CD14-positive monocyte (primary cell): Measurements from ENCODE around the gene PPFIA1. TPM values are rescaled to one million over a fixed set of nuclear protein-coding genes. Genes with fewer than 3 reads are reported as not detected.

Experiments used
- DNase-seq, 3 donors: peaks; one replicate each; pipeline ENCODE4 v3.0.0-alpha.2; 2011 to 2022
- H2AFZ ChIP-seq: 2 replicates; pipeline ENCODE4 v1.6.0; 2012; ENCODE audit warnings: mild to moderate bottlenecking, low read depth, low read length, inconsistent platforms; ENCODE audit not compliant: insufficient read depth, poor library complexity, severe bottlenecking
- H3K27ac ChIP-seq, 2 donors: 1 replicate in 1 of 2; 2 replicates in 1 of 2; pipeline ENCODE4 v1.5.1; 2012 to 2013; ENCODE audit warnings: low read length in 2 of 2, control low read depth in 1 of 2, inconsistent platforms in 1 of 2, low read depth in 1 of 2, mild to moderate bottlenecking in 1 of 2
- H3K27me3 ChIP-seq, 2 donors: one replicate each; pipeline versions ENCODE4 v1.6.0 to v1.6.1; 2011 to 2013; ENCODE audit warnings: low read length in 2 of 2; ENCODE audit not compliant: control insufficient read depth in 2 of 2, insufficient read depth in 2 of 2
- H3K36me3 ChIP-seq, 2 donors: replicated peaks in 1 of 2; 1 replicate in 1 of 2; 2 replicates in 1 of 2; pipeline versions ENCODE4 v1.5.1 to v1.6.1; 2012 to 2013; ENCODE audit warnings: low read length in 2 of 2, control low read depth in 1 of 2, inconsistent platforms in 1 of 2, mild to moderate bottlenecking in 1 of 2; ENCODE audit not compliant: insufficient read depth in 2 of 2, control insufficient read depth in 1 of 2
- H3K4me1 ChIP-seq, 2 donors: 1 replicate in 1 of 2; 2 replicates in 1 of 2; pipeline versions ENCODE4 v1.5.1 to v1.6.1; 2012 to 2013; ENCODE audit warnings: low read length in 2 of 2, control low read depth in 1 of 2, inconsistent platforms in 1 of 2, mild to moderate bottlenecking in 1 of 2, moderate library complexity in 1 of 2; ENCODE audit not compliant: insufficient read depth in 2 of 2, control insufficient read depth in 1 of 2
- H3K4me2 ChIP-seq: replicated peaks from 2 replicates; pipeline ENCODE3; 2012; ENCODE audit warnings: low read length, moderate library complexity, mild to moderate bottlenecking; ENCODE audit not compliant: poor library complexity, severe bottlenecking; ENCODE audit errors: extremely low read depth
- H3K4me3 ChIP-seq, 3 experiments: fragments of 200-600 bp in 1 of 3; sonication (generic) in 1 of 3; replicated peaks in 1 of 3; 1 replicate in 2 of 3; 2 replicates in 1 of 3; pipeline ENCODE4 v1.5.1; 2011 to 2013; ENCODE audit warnings: low read length in 3 of 3, mild to moderate bottlenecking in 3 of 3, control low read depth in 2 of 3, low read depth in 2 of 3, inconsistent platforms in 1 of 3, moderate library complexity in 1 of 3
- H3K79me2 ChIP-seq: 2 replicates; pipeline ENCODE4 v1.6.0; 2012; ENCODE audit warnings: mild to moderate bottlenecking, control low read depth, inconsistent platforms, low read length, moderate library complexity; ENCODE audit not compliant: insufficient read depth
- H3K9ac ChIP-seq: 2 replicates; pipeline ENCODE4 v1.6.0; 2017; ENCODE audit warnings: low read length, mild to moderate bottlenecking; ENCODE audit not compliant: insufficient read depth, poor library complexity, severe bottlenecking
- H3K9me3 ChIP-seq, 2 donors: replicated peaks in 1 of 2; 1 replicate in 1 of 2; 2 replicates in 1 of 2; pipeline versions ENCODE4 v1.5.1 to v1.6.1; 2012 to 2013; ENCODE audit warnings: low read length in 2 of 2, control low read depth in 1 of 2; ENCODE audit not compliant: control insufficient read depth in 1 of 2, insufficient read depth in 1 of 2
- H4K20me1 ChIP-seq: 2 replicates; pipeline ENCODE4 v1.6.0; 2012; ENCODE audit warnings: mild to moderate bottlenecking, low read length, control low read depth, moderate library complexity; ENCODE audit not compliant: insufficient read depth
- H3K27ac Mint-ChIP-seq, 7 donors: one replicate each; pipeline ENCODE4 v1.8.0; 2020; ENCODE audit warnings: mild to moderate bottlenecking in 7 of 7, mixed read lengths in 7 of 7, moderate library complexity in 6 of 7, inconsistent platforms in 2 of 7
- H3K27me3 Mint-ChIP-seq, 3 donors: one replicate each; pipeline ENCODE4 v1.8.0; 2021 to 2022; ENCODE audit warnings: low read depth in 3 of 3, mild to moderate bottlenecking in 3 of 3, mixed read lengths in 3 of 3, moderate library complexity in 3 of 3, inconsistent platforms in 1 of 3
- H3K36me3 Mint-ChIP-seq, 2 donors: one replicate each; pipeline ENCODE4 v1.8.0; 2020; ENCODE audit warnings: mixed read lengths in 2 of 2, inconsistent platforms in 1 of 2, mild to moderate bottlenecking in 1 of 2
- H3K4me1 Mint-ChIP-seq: one replicate; pipeline ENCODE4 v1.8.0; 2020; ENCODE audit warnings: mild to moderate bottlenecking, mixed read lengths
- H3K4me3 Mint-ChIP-seq, 2 donors: one replicate each; pipeline ENCODE4 v1.8.0; 2020; ENCODE audit warnings: mild to moderate bottlenecking in 2 of 2, mixed read lengths in 2 of 2, moderate library complexity in 1 of 2
- H3K9me3 Mint-ChIP-seq, 7 donors: one replicate each; pipeline ENCODE4 v1.8.0; 2020 to 2022; ENCODE audit warnings: mixed read lengths in 7 of 7, mild to moderate bottlenecking in 6 of 7, moderate library complexity in 6 of 7, inconsistent platforms in 2 of 7
- WGBS: methylation state at CpG from one replicate; pipeline ENCODE4 v1.1.5; 2013; ENCODE audit warnings: missing lambda C conversion rate; ENCODE audit not compliant: insufficient coverage; 5-methylcytosine and 5-hydroxymethylcytosine counted together
- intact Hi-C, 2 donors: fragments of 100-400 bp; cut with micrococcal nuclease; formaldehyde crosslinking; loops; one replicate each; pipeline versions ENCODE4 v1.15.0 to v1.15.1; 2023
- polyA plus RNA-seq, 3 donors: library from polyadenylated mRNA; depleted of rRNA in 1 of 3; unstranded in 2 of 3; stranded (reverse) in 1 of 3; fragments of 300-500 nt in 2 of 3; fragments of >200 nt in 1 of 3; fragmentation: Illumina TruSeq in 2 of 3; gene quantifications; 1 replicate in 2 of 3; 2 replicates in 1 of 3; pipeline ENCODE4 v1.2.3, GENCODE V29; 2012 to 2021
- TF ChIP-seq, protein P1 (sequence below): fragments of 200-600 bp; IDR thresholded peaks from one replicate; pipeline ENCODE4 v1.8.0; 2022; ENCODE audit warnings: antibody characterized with exemption, mild to moderate bottlenecking

PPFIA1 gene
- polyA plus RNA-seq, 3 donors: 7.5 to 65.7 (median 15.5) TPM

DNA sequence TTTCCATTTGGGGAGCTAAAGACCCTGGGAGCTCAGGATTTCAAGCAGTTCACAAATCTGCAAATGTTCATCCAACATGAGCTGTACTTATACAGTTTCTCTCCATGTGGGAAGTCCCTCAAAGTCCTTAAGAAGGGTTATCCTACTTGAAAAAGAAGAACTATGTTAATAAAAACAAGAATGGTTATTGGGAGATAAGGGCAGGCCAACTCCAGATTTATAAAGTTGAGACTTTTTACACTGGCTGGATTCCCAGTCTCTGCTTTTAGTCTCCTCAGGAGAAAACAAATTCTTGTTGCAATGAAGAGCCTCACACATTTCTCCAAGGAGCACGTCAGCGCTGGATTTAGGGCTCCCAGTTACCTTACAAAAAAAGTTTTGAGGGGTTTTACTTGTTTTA, 93.7 kb downstream of the PPFIA1 start:
- no peak overlapping the region for H3K27ac ChIP-seq
- no peak overlapping the region for H2AFZ ChIP-seq
- no peak for DNase-seq
- WGBS: no CpG with 5 or more reads among the region's 2 CpGs
- no peaks in the 10 kb centered on the region for H3K9me3 ChIP-seq
- peaks cover 79 to 91% of the 10 kb centered on the region in 2 donors for H3K36me3 Mint-ChIP-seq
- no peaks in the 10 kb centered on the region for H3K4me1 ChIP-seq
- H3K9ac ChIP-seq: no peak overlapping the region
- no peak overlapping the region for H3K4me3 Mint-ChIP-seq
- no peaks in the 10 kb centered on the region for H3K79me2 ChIP-seq
- H3K27me3 ChIP-seq: no peaks in the 10 kb centered on the region
- no peak overlapping the region for H3K4me3 ChIP-seq
- peaks cover 77 to 100% of the 10 kb centered on the region in 2 donors for H3K36me3 ChIP-seq
- H3K27me3 Mint-ChIP-seq: peaks cover 5 to 11% (median 9%) of the 10 kb centered on the region in 3 donors
- TF ChIP-seq, protein P1, sequence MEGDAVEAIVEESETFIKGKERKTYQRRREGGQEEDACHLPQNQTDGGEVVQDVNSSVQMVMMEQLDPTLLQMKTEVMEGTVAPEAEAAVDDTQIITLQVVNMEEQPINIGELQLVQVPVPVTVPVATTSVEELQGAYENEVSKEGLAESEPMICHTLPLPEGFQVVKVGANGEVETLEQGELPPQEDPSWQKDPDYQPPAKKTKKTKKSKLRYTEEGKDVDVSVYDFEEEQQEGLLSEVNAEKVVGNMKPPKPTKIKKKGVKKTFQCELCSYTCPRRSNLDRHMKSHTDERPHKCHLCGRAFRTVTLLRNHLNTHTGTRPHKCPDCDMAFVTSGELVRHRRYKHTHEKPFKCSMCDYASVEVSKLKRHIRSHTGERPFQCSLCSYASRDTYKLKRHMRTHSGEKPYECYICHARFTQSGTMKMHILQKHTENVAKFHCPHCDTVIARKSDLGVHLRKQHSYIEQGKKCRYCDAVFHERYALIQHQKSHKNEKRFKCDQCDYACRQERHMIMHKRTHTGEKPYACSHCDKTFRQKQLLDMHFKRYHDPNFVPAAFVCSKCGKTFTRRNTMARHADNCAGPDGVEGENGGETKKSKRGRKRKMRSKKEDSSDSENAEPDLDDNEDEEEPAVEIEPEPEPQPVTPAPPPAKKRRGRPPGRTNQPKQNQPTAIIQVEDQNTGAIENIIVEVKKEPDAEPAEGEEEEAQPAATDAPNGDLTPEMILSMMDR: no peak
- peaks cover 11% of the 10 kb centered on the region for H3K4me1 Mint-ChIP-seq
- H3K9me3 Mint-ChIP-seq: no peaks in the 10 kb centered on the region
- H4K20me1 ChIP-seq: peaks cover 75% of the 10 kb centered on the region
- no peak overlapping the region for H3K27ac Mint-ChIP-seq
- no peak overlapping the region for H3K4me2 ChIP-seq
- intact Hi-C loops: no loop called here

DNA sequence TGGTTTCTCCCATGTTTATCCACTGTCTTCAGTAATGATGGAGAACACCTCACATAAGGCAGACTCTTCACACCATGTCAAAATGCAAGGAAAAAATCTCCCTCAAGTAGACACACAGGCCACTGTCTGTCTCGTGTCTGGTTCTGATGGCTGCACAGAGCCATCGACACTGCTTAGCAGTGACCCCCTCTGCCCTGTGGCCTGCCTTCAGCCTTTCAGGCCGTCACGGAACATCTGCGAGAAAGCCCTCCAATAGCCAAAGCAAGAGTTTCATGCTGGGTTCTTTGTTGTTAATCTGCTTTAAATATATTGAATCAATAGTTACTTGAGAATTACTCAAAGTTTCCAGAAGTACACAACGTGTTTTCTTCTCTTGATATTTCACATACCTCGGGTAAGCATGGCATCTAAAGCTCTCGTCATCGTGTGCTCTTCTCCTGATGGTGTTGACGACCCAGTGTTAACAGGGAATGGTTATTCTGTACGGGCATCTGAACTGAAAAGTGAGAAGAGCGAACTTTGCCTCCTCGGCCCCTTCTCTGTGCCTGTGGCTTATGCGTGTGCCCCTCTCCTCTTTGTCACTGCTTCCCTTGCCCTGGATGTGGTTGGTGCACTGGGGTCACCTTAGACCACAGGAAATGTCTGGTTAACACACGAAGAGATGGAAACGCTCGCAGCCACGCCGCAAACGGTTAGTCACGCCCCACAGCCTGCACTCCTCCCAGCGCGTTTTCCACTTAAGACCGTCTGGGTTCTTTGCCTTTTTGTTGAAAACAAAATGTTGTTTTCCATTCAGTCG, 94.5 kb downstream of the PPFIA1 start:
- Histone ChIP-seq H3K4me1 (no peaks in the 10 kb centered on the region), H3K36me3 (peaks cover 72 to 100% of the 10 kb centered on the region in 2 donors), H3K79me2 (no peaks in the 10 kb centered on the region), H4K20me1 (peaks cover 71% of the 10 kb centered on the region), H2AFZ (no peak overlapping the region), H3K4me3 (no peak overlapping the region), H3K9me3 (no peaks in the 10 kb centered on the region), H3K4me2 (no peak overlapping the region), H3K9ac (no peak overlapping the region), H3K27ac (no peak overlapping the region), H3K27me3 (no peaks in the 10 kb centered on the region)
- no peaks in the 10 kb centered on the region for H3K9me3 Mint-ChIP-seq
- peaks cover 5 to 11% (median 9%) of the 10 kb centered on the region in 3 donors for H3K27me3 Mint-ChIP-seq
- intact Hi-C loops: no loop called here
- H3K27ac Mint-ChIP-seq: no peak overlapping the region
- 17% methylated on average over 15 of the region's 25 CpGs for WGBS
- peak overlapping the region; percentile 2 to 42 for H3K4me3 Mint-ChIP-seq
- peaks cover 11% of the 10 kb centered on the region for H3K4me1 Mint-ChIP-seq
- peaks cover 78 to 91% of the 10 kb centered on the region in 2 donors for H3K36me3 Mint-ChIP-seq
- TF ChIP-seq, protein P1: no peak
- no peak for DNase-seq
